OCI-LY7 (cell line): ENCODE results near the gene ZYG11B.

Experiments used
- CTCF ChIP-seq: fragments of 200-600 bp; sonication (generic); conservative IDR thresholded peaks from 2 replicates; pipeline ENCODE4 v1.5.1; 2014; ENCODE audit warnings: mild to moderate bottlenecking, antibody characterized with exemption, low read length, moderate library complexity, mixed read lengths
- EZH2phosphoT487 ChIP-seq: fragments of 200-600 bp; sonication (generic); IDR thresholded peaks from 2 replicates; pipeline ENCODE4 v1.6.1; 2018; ENCODE audit warnings: low read depth, borderline replicate concordance, mild to moderate bottlenecking, mixed run types, antibody characterized with exemption, low read length, moderate library complexity, mixed read lengths

GRCh38 chr1:52798331-52798730, 72.1 kb downstream of the ZYG11B start:
- TF ChIP-seq CTCF, result no peak
- TF ChIP-seq EZH2phosphoT487, result no peak
